Adipocyte (in vitro differentiated cells): ENCODE data around the gene FAM110A.
"Not testable (repeated sequence)": the region's sequence is repeated elsewhere in the genome, so short reads cannot be mapped to it uniquely, and the experiment has no call there.

Experiments
- DNase-seq: peaks from one replicate; pipeline ENCODE4 v3.0.0-alpha.2; 2015; ENCODE audit warnings: low read depth
- H3K27me3 ChIP-seq: replicated peaks from 2 replicates; pipeline ENCODE4 v1.7.0; 2013; ENCODE audit warnings: mild to moderate bottlenecking, low read length, moderate library complexity; ENCODE audit not compliant: control insufficient read depth, insufficient read depth
- H3K36me3 ChIP-seq: 2 replicates; pipeline ENCODE4 v1.7.0; 2013; ENCODE audit warnings: low read length, mild to moderate bottlenecking, moderate library complexity; ENCODE audit not compliant: control insufficient read depth, insufficient read depth, severe bottlenecking
- H3K4me1 ChIP-seq: 2 replicates; pipeline ENCODE4 v1.7.0; 2013; ENCODE audit warnings: mild to moderate bottlenecking, low read length, moderate library complexity; ENCODE audit not compliant: control insufficient read depth, insufficient read depth
- H3K4me3 ChIP-seq: 2 replicates; pipeline ENCODE4 v1.7.0; 2013; ENCODE audit warnings: mild to moderate bottlenecking, low read length, moderate library complexity
- H3K9ac ChIP-seq: 2 replicates; pipeline ENCODE4 v1.7.0; 2013; ENCODE audit warnings: mild to moderate bottlenecking, low read length, moderate library complexity
- H3K9me3 ChIP-seq: 2 replicates; pipeline ENCODE4 v1.7.0; 2013; ENCODE audit warnings: mild to moderate bottlenecking, low read length, moderate library complexity; ENCODE audit not compliant: control insufficient read depth

The FAM110A gene

GRCh38 chr20:844473-845225 is 11.1 kb downstream of the FAM110A start:
- H3K4me3 ChIP-seq = peak overlapping the region; percentile 63
- H3K27me3 ChIP-seq = peaks cover 9% of the 10 kb centered on the region
- peak overlapping the region; percentile 40 for H3K9ac ChIP-seq
- peak; percentile 93 for DNase-seq
- H3K9me3 ChIP-seq = no peaks in the 10 kb centered on the region
- no peaks in the 10 kb centered on the region for H3K4me1 ChIP-seq
- H3K36me3 ChIP-seq = no peaks in the 10 kb centered on the region

- H3K36me3 ChIP-seq = no peaks in the 10 kb centered on the region
- H3K27me3 ChIP-seq = peaks cover 9% of the 10 kb centered on the region
- H3K9ac ChIP-seq = no peak overlapping the region
- H3K9me3 ChIP-seq = no peaks in the 10 kb centered on the region
- no peak overlapping the region for H3K4me3 ChIP-seq
- no peak for DNase-seq
- H3K4me1 ChIP-seq = no peaks in the 10 kb centered on the region
These were observed 11.8 kb downstream of the FAM110A start for GRCh38 chr20:845226-845868.

- Histone ChIP-seq H3K9ac (no peak overlapping the region), H3K9me3 (no peaks in the 10 kb centered on the region), H3K36me3 (no peaks in the 10 kb centered on the region), H3K27me3 (peaks cover 9% of the 10 kb centered on the region), H3K4me1 (no peaks in the 10 kb centered on the region), H3K4me3 (no peak overlapping the region)
- no peak for DNase-seq
These were observed 12.7 kb downstream of the FAM110A start for GRCh38 chr20:845941-846893.

- H3K4me3 ChIP-seq = no peak overlapping the region
- H3K4me1 ChIP-seq = no peaks in the 10 kb centered on the region
- no peak for DNase-seq
- H3K36me3 ChIP-seq = no peaks in the 10 kb centered on the region
- peaks cover 5% of the 10 kb centered on the region for H3K27me3 ChIP-seq
- no peak overlapping the region for H3K9ac ChIP-seq
- no peaks in the 10 kb centered on the region for H3K9me3 ChIP-seq
These were observed 13.4 kb downstream of the FAM110A start for GRCh38 chr20:846894-847278.

DNA sequence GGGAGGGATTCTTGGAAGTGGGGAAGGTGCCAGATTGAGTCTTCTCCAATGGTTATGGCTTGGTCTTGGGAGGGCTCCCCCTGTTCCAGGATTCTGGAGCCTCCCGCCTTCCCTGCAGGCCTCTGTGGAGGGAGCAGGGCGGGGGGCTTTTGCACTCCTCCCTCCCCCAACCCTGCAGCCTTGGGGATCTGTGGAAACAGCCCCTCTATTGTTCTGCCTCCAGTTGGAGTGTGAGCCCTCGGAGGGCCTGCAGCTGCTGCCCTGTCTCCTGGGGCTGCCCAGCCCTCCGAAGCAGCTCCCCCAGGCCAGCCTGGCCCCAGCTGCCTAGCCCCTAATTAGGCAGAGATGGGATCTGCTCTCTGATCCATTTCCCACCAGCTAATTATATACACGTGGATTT is 14.7 kb downstream of the FAM110A start:
- no peaks in the 10 kb centered on the region for H3K36me3 ChIP-seq
- no peak overlapping the region for H3K9ac ChIP-seq
- no peak for DNase-seq
- no peaks in the 10 kb centered on the region for H3K4me1 ChIP-seq
- no peaks in the 10 kb centered on the region for H3K9me3 ChIP-seq
- H3K27me3 ChIP-seq = no peaks in the 10 kb centered on the region
- no peak overlapping the region for H3K4me3 ChIP-seq

GRCh38 chr20:848731-849130 is 15.2 kb downstream of the FAM110A start:
- not testable (repeated sequence) for H3K4me3 ChIP-seq, H3K27me3 ChIP-seq, H3K4me1 ChIP-seq, H3K9me3 ChIP-seq, H3K9ac ChIP-seq, H3K36me3 ChIP-seq, DNase-seq

DNA sequence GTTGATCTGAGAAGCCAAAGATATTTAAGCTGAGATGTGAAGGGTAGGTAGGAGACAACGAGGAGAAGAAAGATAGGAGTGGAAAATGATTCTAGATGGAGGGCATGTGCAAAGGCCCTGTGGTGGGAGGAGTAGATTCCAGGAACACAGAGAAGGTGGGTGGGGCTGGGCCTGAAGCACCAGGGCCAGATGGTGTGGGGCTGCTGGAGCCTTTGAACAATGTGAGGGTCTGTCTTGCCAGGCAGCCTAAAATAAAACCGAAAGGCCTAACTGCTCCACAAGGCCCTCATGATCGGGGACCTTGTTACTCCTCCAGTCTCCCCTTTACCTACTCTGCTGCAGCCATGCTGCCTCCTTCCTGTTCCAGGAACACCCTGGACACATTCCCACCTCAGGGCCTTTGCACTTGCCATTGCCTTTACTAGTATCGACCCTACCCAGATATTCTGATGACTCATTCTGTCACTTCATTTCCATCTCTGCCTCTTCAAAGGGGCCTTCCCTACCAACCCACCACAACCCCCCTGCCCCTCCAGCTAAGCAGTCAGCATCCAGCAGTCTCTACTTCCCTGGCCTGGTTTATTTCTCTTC is 20.0 kb downstream of the FAM110A start:
- H3K4me3 ChIP-seq = no peak overlapping the region
- peaks cover 4% of the 10 kb centered on the region for H3K4me1 ChIP-seq
- DNase-seq = no peak
- no peaks in the 10 kb centered on the region for H3K36me3 ChIP-seq
- no peak overlapping the region for H3K9ac ChIP-seq
- H3K27me3 ChIP-seq = no peaks in the 10 kb centered on the region
- H3K9me3 ChIP-seq = no peaks in the 10 kb centered on the region

- no peaks in the 10 kb centered on the region for H3K9me3 ChIP-seq
- no peak overlapping the region for H3K9ac ChIP-seq
- no peaks in the 10 kb centered on the region for H3K36me3 ChIP-seq
- no peaks in the 10 kb centered on the region for H3K27me3 ChIP-seq
- DNase-seq = no peak
- peaks cover 4% of the 10 kb centered on the region for H3K4me1 ChIP-seq
- no peak overlapping the region for H3K4me3 ChIP-seq
These were observed 21.1 kb downstream of the FAM110A start for GRCh38 chr20:854601-855000.

DNA sequence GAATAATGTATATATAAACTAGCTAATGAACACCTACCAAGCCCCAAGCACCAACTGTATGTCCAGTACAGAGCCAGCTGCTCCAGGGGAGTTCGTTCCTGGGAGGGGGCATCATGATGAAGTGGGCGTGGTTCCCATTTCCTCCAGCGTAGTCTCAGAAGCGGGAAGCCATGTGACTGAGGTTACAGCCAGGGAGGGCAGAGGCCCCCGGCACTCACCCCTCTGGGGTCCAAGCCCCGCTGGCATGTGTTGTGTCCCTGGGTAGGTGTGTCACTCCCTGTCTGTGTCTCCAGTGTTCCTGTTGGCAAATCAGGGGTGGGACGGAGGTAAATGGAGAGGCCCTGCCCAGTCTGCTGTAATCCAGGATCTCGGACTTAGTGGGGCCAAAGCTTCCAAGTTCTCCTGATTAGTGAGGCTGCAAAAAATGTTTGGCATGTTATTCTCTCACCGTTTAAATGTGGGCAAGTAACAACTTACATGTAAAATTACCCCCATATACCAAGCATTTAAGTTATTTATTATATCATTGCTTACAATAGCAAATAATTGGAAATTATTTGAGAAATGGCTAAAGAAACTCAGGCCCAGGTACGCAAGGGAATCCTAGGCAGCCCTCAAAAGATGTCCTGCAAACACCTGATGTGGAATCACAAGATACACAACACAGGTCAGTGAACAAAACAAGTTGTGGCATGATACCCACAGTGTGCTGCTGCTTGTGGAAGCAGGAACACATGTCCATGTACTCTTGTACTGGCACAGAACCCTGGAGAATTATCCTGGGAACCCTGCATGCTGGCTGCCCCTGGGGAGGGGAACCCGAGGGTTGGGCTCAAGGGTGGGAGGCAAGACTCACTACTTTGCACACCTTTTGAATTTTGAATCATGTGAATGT is 22.2 kb downstream of the FAM110A start:
- DNase-seq = no peak
- Histone ChIP-seq H3K9me3 (no peaks in the 10 kb centered on the region), H3K27me3 (no peaks in the 10 kb centered on the region), H3K4me3 (no peak overlapping the region), H3K9ac (no peak overlapping the region), H3K36me3 (no peaks in the 10 kb centered on the region), H3K4me1 (peaks cover 4% of the 10 kb centered on the region)

- no peak overlapping the region for H3K4me3 ChIP-seq
- no peaks in the 10 kb centered on the region for H3K27me3 ChIP-seq
- DNase-seq = peak; percentile 73
- no peaks in the 10 kb centered on the region for H3K9me3 ChIP-seq
- H3K4me1 ChIP-seq = peaks cover 4% of the 10 kb centered on the region
- no peaks in the 10 kb centered on the region for H3K36me3 ChIP-seq
- no peak overlapping the region for H3K9ac ChIP-seq
These were observed 22.9 kb downstream of the FAM110A start for GRCh38 chr20:856361-856775.
